IMR-90 (cell line): Measurements from ENCODE around the gene TTL. TPM values are rescaled to one million over a fixed set of nuclear protein-coding genes. Genes with fewer than 3 reads are reported as not detected.

Experiments used
- ATAC-seq: fragments of 200-7000 bp; cut with Tn5 transposase; 2 replicates; pipeline ENCODE4 v1.9.1; 2020; ENCODE audit warnings: low read depth, mild to moderate bottlenecking, moderate library complexity
- BruUV-seq: library from RNA; stranded (reverse); fragments of 400-500 nt; replicated peaks from 2 replicates; lab custom pipeline; 2021; lab: Mats Ljungman, UMichigan
- CTCF ChIA-PET: fragments of 300-600 bp; formaldehyde crosslinking; extraction: SDS; loops from one replicate; lab custom pipeline; 2021; ENCODE audit warnings: antibody characterized with exemption; lab: Yijun Ruan, JAX
- POLR2A ChIA-PET: fragments of 300-600 bp; sonication (Branson Sonifier 250); formaldehyde crosslinking; loops from one replicate; lab custom pipeline; 2022; ENCODE audit warnings: antibody characterized with exemption; ENCODE audit not compliant: unreplicated experiment; lab: Charles Lee
- DNase-seq: peaks from one replicate; pipeline ENCODE4 v3.0.0; 2013
- H2AFZ ChIP-seq: replicated peaks from 2 replicates; pipeline ENCODE3; 2013; ENCODE audit warnings: low read length, mild to moderate bottlenecking; ENCODE audit not compliant: poor library complexity
- H2AK5ac ChIP-seq: 2 replicates; pipeline ENCODE4 v1.6.1; 2013; ENCODE audit warnings: low read depth, low read length, inconsistent platforms
- H2AK9ac ChIP-seq: replicated peaks from 2 replicates; pipeline ENCODE3; 2013; ENCODE audit warnings: mild to moderate bottlenecking, low read depth, low read length, moderate library complexity; ENCODE audit not compliant: poor library complexity
- H2BK120ac ChIP-seq: 2 replicates; pipeline ENCODE4 v1.6.1; 2013; ENCODE audit warnings: low read depth, low read length, inconsistent platforms
- H2BK15ac ChIP-seq: 3 replicates; pipeline ENCODE4 v1.6.1; 2013; ENCODE audit warnings: low read depth, low read length, inconsistent platforms
- H2BK20ac ChIP-seq: 2 replicates; pipeline ENCODE4 v1.6.1; 2013; ENCODE audit warnings: low read depth, mild to moderate bottlenecking, inconsistent platforms, low read length, moderate library complexity
- H2BK5ac ChIP-seq: 2 replicates; pipeline ENCODE4 v1.6.1; 2013; ENCODE audit warnings: mild to moderate bottlenecking, low read depth, low read length, inconsistent platforms; ENCODE audit not compliant: poor library complexity, severe bottlenecking
- H3K14ac ChIP-seq: replicated peaks from 2 replicates; pipeline ENCODE4 v1.6.1; 2013; ENCODE audit warnings: low read depth, low read length, inconsistent platforms
- H3K18ac ChIP-seq: 2 replicates; pipeline ENCODE4 v1.6.1; 2013; ENCODE audit warnings: low read depth, low read length, control low read depth
- H3K23ac ChIP-seq: 2 replicates; pipeline ENCODE4 v1.6.1; 2013; ENCODE audit warnings: low read depth, low read length, inconsistent platforms
- H3K27ac ChIP-seq: 2 replicates; pipeline ENCODE4 v1.5.1; 2013; ENCODE audit warnings: mild to moderate bottlenecking, control low read depth, low read length; ENCODE audit not compliant: insufficient read depth
- H3K27me3 ChIP-seq: 2 replicates; pipeline ENCODE4 v1.6.1; 2013; ENCODE audit warnings: low read length; ENCODE audit not compliant: control insufficient read depth, insufficient read depth
- H3K36me3 ChIP-seq: 2 replicates; pipeline ENCODE4 v1.6.1; 2013; ENCODE audit warnings: low read length, mixed read lengths; ENCODE audit not compliant: control insufficient read depth, insufficient read depth
- H3K4ac ChIP-seq: 2 replicates; pipeline ENCODE4 v1.6.1; 2013; ENCODE audit warnings: low read depth, low read length, inconsistent platforms
- H3K4me1 ChIP-seq: 2 replicates; pipeline ENCODE4 v1.6.1; 2013; ENCODE audit warnings: low read length, mixed read lengths; ENCODE audit not compliant: control insufficient read depth, insufficient read depth
- H3K4me2 ChIP-seq: 2 replicates; pipeline ENCODE4 v1.6.1; 2013; ENCODE audit warnings: low read depth, mild to moderate bottlenecking, control low read depth, low read length, moderate library complexity
- H3K4me3 ChIP-seq: 2 replicates; pipeline ENCODE4 v1.5.1; 2013; ENCODE audit warnings: low read depth, mild to moderate bottlenecking, control low read depth, low read length, moderate library complexity; ENCODE audit not compliant: insufficient read depth
- H3K56ac ChIP-seq: 2 replicates; pipeline ENCODE4 v1.6.1; 2013; ENCODE audit warnings: low read length, inconsistent platforms; ENCODE audit not compliant: insufficient read depth; ENCODE audit errors: extremely low read depth
- H3K79me1 ChIP-seq, 2 experiments: 2 replicates each; pipeline ENCODE4 v1.6.1; 2013; ENCODE audit warnings: low read length in 2 of 2, inconsistent platforms in 1 of 2, low read depth in 1 of 2
- H3K9ac ChIP-seq: 2 replicates; pipeline ENCODE4 v1.6.1; 2013; ENCODE audit warnings: low read depth, low read length, control low read depth
- H3K9me1 ChIP-seq: 2 replicates; pipeline ENCODE4 v1.6.1; 2013; ENCODE audit warnings: low read length, inconsistent platforms; ENCODE audit not compliant: insufficient read depth
- H3K9me3 ChIP-seq: 2 replicates; pipeline ENCODE4 v1.6.1; 2013; ENCODE audit warnings: low read length; ENCODE audit not compliant: control insufficient read depth, insufficient read depth
- H4K20me1 ChIP-seq: 2 replicates; pipeline ENCODE4 v1.6.1; 2013; ENCODE audit warnings: low read length, inconsistent platforms; ENCODE audit not compliant: insufficient read depth
- H4K5ac ChIP-seq: 2 replicates; pipeline ENCODE4 v1.6.1; 2013; ENCODE audit warnings: mild to moderate bottlenecking, low read depth, low read length, control low read depth
- H4K8ac ChIP-seq, 2 experiments: 2 replicates each; pipeline ENCODE4 v1.6.1; 2013; ENCODE audit warnings: low read depth in 2 of 2, low read length in 2 of 2, control low read depth in 1 of 2, inconsistent platforms in 1 of 2
- H4K91ac ChIP-seq: 2 replicates; pipeline ENCODE4 v1.6.1; 2013; ENCODE audit warnings: low read depth, low read length, inconsistent platforms; ENCODE audit not compliant: insufficient read depth
- BHLHE40 ChIP-seq: fragments of 150-350 bp; IDR thresholded peaks from 2 replicates; pipeline ENCODE4 v1.6.1; 2016; ENCODE audit warnings: mild to moderate bottlenecking, low read depth, low read length
- CHD1 ChIP-seq: IDR thresholded peaks from 2 replicates; pipeline ENCODE4 v1.6.1; 2012; ENCODE audit warnings: low read depth, low read length, improper control_type of control experiment
- FOS ChIP-seq: fragments of 150-350 bp; IDR thresholded peaks from 2 replicates; pipeline ENCODE4 v1.6.1; 2016; ENCODE audit warnings: low read depth, low read length
- MAZ ChIP-seq: IDR thresholded peaks from 2 replicates; pipeline ENCODE4 v1.6.1; 2012; ENCODE audit warnings: low read depth, mild to moderate bottlenecking, low read length, improper control_type of control experiment, moderate library complexity, borderline replicate concordance
- MXI1 ChIP-seq: IDR thresholded peaks from 2 replicates; pipeline ENCODE4 v1.6.1; 2012; ENCODE audit warnings: low read depth, mild to moderate bottlenecking, low read length, moderate library complexity, borderline replicate concordance
- NFE2L2 ChIP-seq: fragments of 150-350 bp; IDR thresholded peaks from 2 replicates; pipeline ENCODE4 v1.6.1; 2016; ENCODE audit warnings: low read depth, mild to moderate bottlenecking, low read length
- POLR2A ChIP-seq: IDR thresholded peaks from 2 replicates; pipeline ENCODE4 v1.6.1; 2012; ENCODE audit warnings: mild to moderate bottlenecking, low read depth, low read length
- RAD21 ChIP-seq: IDR thresholded peaks from 2 replicates; pipeline ENCODE4 v1.6.1; 2012; ENCODE audit warnings: low read length, improper control_type of control experiment
- RCOR1 ChIP-seq: IDR thresholded peaks from 2 replicates; pipeline ENCODE4 v1.6.1; 2012; ENCODE audit warnings: mild to moderate bottlenecking, low read length, improper control_type of control experiment; ENCODE audit not compliant: insufficient replicate concordance
- SMC3 ChIP-seq: fragments of 150-350 bp; IDR thresholded peaks from 2 replicates; pipeline ENCODE4 v1.6.1; 2016; ENCODE audit warnings: low read depth, mild to moderate bottlenecking, antibody characterized with exemption, low read length, moderate library complexity
- WGBS, 2 experiments: methylation state at CpG; one replicate each; pipeline versions ENCODE4 v1.1.5 to v1.1.7; 2013; ENCODE audit warnings: missing lambda C conversion rate in 2 of 2; ENCODE audit not compliant: insufficient read length in 1 of 2; ENCODE audit errors: extremely low coverage in 2 of 2; 5-methylcytosine and 5-hydroxymethylcytosine counted together
- dilution Hi-C: fragments of 300-500 bp; cut with HindIII; formaldehyde crosslinking; loops from one replicate; pipeline ENCODE4 v1.14.3; 2018; ENCODE audit warnings: low sequenced_read_pairs; ENCODE audit not compliant: unreplicated experiment
- in situ Hi-C: fragments of 300-500 bp; cut with MboI; formaldehyde crosslinking; loops from 3 replicates; pipeline ENCODE4 v1.14.3; 2019; ENCODE audit warnings: low sequenced_read_pairs, inconsistent platforms, mixed read lengths
- intact Hi-C: fragments of 100-400 bp; cut with micrococcal nuclease; formaldehyde crosslinking; loops from 2 replicates; pipeline ENCODE4 v1.10.0; 2022
- polyA plus RNA-seq, 3 experiments: library from polyadenylated mRNA; depleted of rRNA; stranded (reverse); fragments of >200 nt; gene quantifications; 2 replicates each; pipeline ENCODE4 v1.2.3, GENCODE V29; 2012; ENCODE audit warnings: low replicate concordance in 1 of 3
- total RNA-seq: library from RNA; depleted of rRNA; stranded (reverse); fragments of >200 nt; gene quantifications from 2 replicates; pipeline ENCODE4 v1.2.3, GENCODE V29; 2012
- TF ChIP-seq, protein P1 (sequence below): fragments of 150-350 bp; IDR thresholded peaks from 2 replicates; pipeline ENCODE4 v1.6.1; 2016; ENCODE audit warnings: low read depth, mild to moderate bottlenecking, low read length, moderate library complexity, borderline replicate concordance
- TF ChIP-seq, protein P2 (sequence below): fragments of 150-350 bp; IDR thresholded peaks from 2 replicates; pipeline ENCODE4 v1.6.1; 2017; ENCODE audit warnings: mild to moderate bottlenecking, antibody characterized with exemption, low read length, low read depth
- TF ChIP-seq, protein P3 (sequence below): conservative IDR thresholded peaks from 2 replicates; pipeline ENCODE4 v1.5.1; 2012; ENCODE audit warnings: mild to moderate bottlenecking, low read depth, low read length, improper control_type of control experiment

TTL gene
- total and polyA plus RNA-seq, 2 of the 4 experiments (the other 2 are of a cell fraction), result 18.2 to 36.2 TPM

DNA sequence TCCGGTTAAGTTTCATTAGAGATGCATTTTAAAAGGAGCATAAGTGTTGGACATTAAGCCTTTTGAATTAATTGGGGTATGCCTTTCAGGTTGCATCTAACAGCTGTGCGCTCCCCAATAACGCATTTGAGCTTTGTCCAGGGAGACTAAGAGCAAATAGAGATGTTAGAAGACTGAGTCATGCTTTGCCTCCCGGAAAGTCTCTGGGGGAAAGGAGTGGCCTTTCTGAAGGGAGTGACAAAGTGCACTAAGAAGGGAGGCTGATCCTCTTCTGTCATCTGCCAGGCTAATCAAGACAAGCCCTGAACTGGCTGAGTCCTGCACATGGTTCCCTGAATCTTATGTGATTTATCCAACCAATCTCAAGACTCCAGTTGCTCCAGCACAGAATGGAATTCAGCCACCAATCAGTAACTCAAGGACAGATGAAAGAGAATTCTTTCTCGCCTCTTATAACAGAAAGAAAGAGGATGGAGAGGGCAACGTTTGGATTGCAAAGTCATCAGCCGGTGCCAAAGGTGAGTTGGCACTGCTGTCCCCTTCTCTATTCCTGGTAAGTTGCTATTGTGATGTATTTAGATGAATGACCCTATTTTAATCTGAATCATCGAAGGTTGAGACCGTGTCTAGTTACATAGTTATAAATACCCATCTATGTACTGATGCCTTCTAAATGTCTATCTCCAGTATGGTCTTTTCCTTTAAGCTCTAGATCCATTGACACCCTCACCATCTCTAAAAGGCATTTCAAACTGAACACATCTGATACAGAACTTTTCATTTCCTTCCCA lies 12.1 kb downstream of the TTL start:
- WGBS, 2 experiments, result 50% methylated on average over 2 of the region's 9 CpGs; no CpG with 5 or more reads in 1 of the 2 experiments
- H3K23ac ChIP-seq, result no peak overlapping the region
- H3K27ac ChIP-seq, result no peak overlapping the region
- ATAC-seq (peak; percentile 96), DNase-seq (peak; percentile 71)
- no TSS peak for BruUV-seq
- peak overlapping the region; percentile 32 for H2AK9ac ChIP-seq
- no peak overlapping the region for H2BK5ac ChIP-seq
- H3K4me1 ChIP-seq, result peaks cover 9% of the 10 kb centered on the region
- no peaks in the 10 kb centered on the region for H3K9me3 ChIP-seq
- peaks cover 11% of the 10 kb centered on the region for H3K36me3 ChIP-seq
- peaks cover 13% of the 10 kb centered on the region; the same call in 1 of the 2 replicates for H4K20me1 ChIP-seq
- ChIA-PET POLR2A (interaction anchor here (1.0 kb wide), 1 partner anchor 10 kb away, joined by 4 read pairs; no protein-coding TSS in a partner anchor), CTCF (interaction anchor here (1.2 kb wide), 1 partner anchor 14 kb away, joined by 3 read pairs; no protein-coding TSS in a partner anchor)
- H3K56ac ChIP-seq, result no peak overlapping the region
- no peak overlapping the region for H3K4me3 ChIP-seq
- H3K79me1 ChIP-seq, result peaks cover 10 to 33% of the 10 kb centered on the region in 2 experiments
- TF ChIP-seq RAD21 (no peak), MXI1 (no peak), CHD1 (no peak), POLR2A (no peak), FOS (no peak), BHLHE40 (no peak), NFE2L2 (no peak), RCOR1 (no peak), MAZ (no peak), SMC3 (no peak)
- TF ChIP-seq, protein P1, sequence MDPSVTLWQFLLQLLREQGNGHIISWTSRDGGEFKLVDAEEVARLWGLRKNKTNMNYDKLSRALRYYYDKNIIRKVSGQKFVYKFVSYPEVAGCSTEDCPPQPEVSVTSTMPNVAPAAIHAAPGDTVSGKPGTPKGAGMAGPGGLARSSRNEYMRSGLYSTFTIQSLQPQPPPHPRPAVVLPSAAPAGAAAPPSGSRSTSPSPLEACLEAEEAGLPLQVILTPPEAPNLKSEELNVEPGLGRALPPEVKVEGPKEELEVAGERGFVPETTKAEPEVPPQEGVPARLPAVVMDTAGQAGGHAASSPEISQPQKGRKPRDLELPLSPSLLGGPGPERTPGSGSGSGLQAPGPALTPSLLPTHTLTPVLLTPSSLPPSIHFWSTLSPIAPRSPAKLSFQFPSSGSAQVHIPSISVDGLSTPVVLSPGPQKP, result no peak
- TF ChIP-seq, protein P2, sequence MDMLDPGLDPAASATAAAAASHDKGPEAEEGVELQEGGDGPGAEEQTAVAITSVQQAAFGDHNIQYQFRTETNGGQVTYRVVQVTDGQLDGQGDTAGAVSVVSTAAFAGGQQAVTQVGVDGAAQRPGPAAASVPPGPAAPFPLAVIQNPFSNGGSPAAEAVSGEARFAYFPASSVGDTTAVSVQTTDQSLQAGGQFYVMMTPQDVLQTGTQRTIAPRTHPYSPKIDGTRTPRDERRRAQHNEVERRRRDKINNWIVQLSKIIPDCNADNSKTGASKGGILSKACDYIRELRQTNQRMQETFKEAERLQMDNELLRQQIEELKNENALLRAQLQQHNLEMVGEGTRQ, result no peak
- TF ChIP-seq, protein P3, sequence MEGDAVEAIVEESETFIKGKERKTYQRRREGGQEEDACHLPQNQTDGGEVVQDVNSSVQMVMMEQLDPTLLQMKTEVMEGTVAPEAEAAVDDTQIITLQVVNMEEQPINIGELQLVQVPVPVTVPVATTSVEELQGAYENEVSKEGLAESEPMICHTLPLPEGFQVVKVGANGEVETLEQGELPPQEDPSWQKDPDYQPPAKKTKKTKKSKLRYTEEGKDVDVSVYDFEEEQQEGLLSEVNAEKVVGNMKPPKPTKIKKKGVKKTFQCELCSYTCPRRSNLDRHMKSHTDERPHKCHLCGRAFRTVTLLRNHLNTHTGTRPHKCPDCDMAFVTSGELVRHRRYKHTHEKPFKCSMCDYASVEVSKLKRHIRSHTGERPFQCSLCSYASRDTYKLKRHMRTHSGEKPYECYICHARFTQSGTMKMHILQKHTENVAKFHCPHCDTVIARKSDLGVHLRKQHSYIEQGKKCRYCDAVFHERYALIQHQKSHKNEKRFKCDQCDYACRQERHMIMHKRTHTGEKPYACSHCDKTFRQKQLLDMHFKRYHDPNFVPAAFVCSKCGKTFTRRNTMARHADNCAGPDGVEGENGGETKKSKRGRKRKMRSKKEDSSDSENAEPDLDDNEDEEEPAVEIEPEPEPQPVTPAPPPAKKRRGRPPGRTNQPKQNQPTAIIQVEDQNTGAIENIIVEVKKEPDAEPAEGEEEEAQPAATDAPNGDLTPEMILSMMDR, result no peak
- no peak overlapping the region for H4K91ac ChIP-seq
- intact Hi-C loops, result no loop called here
- H2AFZ ChIP-seq, result no peak overlapping the region
- H2AK5ac ChIP-seq, result no peak overlapping the region; the same call in 1 of the 2 replicates
- dilution Hi-C loops, result no loop called here
- no peak overlapping the region; the same call in 1 of the 2 replicates for H3K14ac ChIP-seq
- no peak overlapping the region; the same call in 2 of the 3 replicates for H2BK15ac ChIP-seq
- H2BK120ac ChIP-seq, result no peak overlapping the region
- 0 out of 2 replicates have a peak overlapping the region, but pooled peaks have one; percentile 2 for H3K4me2 ChIP-seq
- peaks cover 9% of the 10 kb centered on the region; the same call in 1 of the 2 replicates for H3K9me1 ChIP-seq
- no peak overlapping the region for H2BK20ac ChIP-seq
- H3K27me3 ChIP-seq, result no peaks in the 10 kb centered on the region
- no peak overlapping the region for H4K8ac ChIP-seq
- no peak overlapping the region for H4K5ac ChIP-seq
- no peak overlapping the region for H3K9ac ChIP-seq
- in situ Hi-C loops, result no loop called here
- no peak overlapping the region for H3K18ac ChIP-seq
- H3K4ac ChIP-seq, result no peak overlapping the region
